ENCODE data around the gene NOTUM.

- TF ChIP-seq, protein P1, sequence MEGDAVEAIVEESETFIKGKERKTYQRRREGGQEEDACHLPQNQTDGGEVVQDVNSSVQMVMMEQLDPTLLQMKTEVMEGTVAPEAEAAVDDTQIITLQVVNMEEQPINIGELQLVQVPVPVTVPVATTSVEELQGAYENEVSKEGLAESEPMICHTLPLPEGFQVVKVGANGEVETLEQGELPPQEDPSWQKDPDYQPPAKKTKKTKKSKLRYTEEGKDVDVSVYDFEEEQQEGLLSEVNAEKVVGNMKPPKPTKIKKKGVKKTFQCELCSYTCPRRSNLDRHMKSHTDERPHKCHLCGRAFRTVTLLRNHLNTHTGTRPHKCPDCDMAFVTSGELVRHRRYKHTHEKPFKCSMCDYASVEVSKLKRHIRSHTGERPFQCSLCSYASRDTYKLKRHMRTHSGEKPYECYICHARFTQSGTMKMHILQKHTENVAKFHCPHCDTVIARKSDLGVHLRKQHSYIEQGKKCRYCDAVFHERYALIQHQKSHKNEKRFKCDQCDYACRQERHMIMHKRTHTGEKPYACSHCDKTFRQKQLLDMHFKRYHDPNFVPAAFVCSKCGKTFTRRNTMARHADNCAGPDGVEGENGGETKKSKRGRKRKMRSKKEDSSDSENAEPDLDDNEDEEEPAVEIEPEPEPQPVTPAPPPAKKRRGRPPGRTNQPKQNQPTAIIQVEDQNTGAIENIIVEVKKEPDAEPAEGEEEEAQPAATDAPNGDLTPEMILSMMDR (IDR thresholded peaks at IDR 0.05), result no peak
- TF ChIP-seq POLR2AphosphoS5 (IDR thresholded peaks at IDR 0.05) (no peak), POLR2A (IDR thresholded peaks at IDR 0.05) (no peak), EP300 (IDR thresholded peaks at IDR 0.05) (no peak)
Measured at GRCh38 chr17:81944858-81945257, 16.1 kb downstream of the NOTUM start.
